Neuronal stem cell (in vitro differentiated cells): ENCODE data around the gene TAOK1.

Experiments used
- DNase-seq: peaks from one replicate; pipeline ENCODE4 v3.0.0-alpha.2; 2013; ENCODE audit warnings: low spot score
- H2AFZ ChIP-seq: one replicate; pipeline ENCODE4 v1.6.1; 2013; ENCODE audit warnings: mild to moderate bottlenecking, low read length, inconsistent platforms
- H2AK5ac ChIP-seq: 2 replicates; pipeline ENCODE4 v1.6.1; 2013; ENCODE audit warnings: low read depth, mild to moderate bottlenecking, inconsistent platforms, low read length, moderate library complexity, mixed read lengths
- H2BK120ac ChIP-seq: 2 replicates; pipeline ENCODE4 v1.6.1; 2013; ENCODE audit warnings: low read depth, mild to moderate bottlenecking, inconsistent platforms, low read length, moderate library complexity, mixed read lengths
- H2BK12ac ChIP-seq: one replicate; pipeline ENCODE4 v1.6.1; 2013; ENCODE audit warnings: low read length, inconsistent platforms
- H2BK15ac ChIP-seq: 2 replicates; pipeline ENCODE4 v1.6.1; 2013; ENCODE audit warnings: mild to moderate bottlenecking, low read length, inconsistent platforms, mixed read lengths
- H2BK5ac ChIP-seq: one replicate; pipeline ENCODE4 v1.6.1; 2013; ENCODE audit warnings: inconsistent platforms, mild to moderate bottlenecking, low read length, moderate library complexity
- H3K14ac ChIP-seq: one replicate; pipeline ENCODE4 v1.6.1; 2013; ENCODE audit warnings: low read length, inconsistent platforms
- H3K18ac ChIP-seq: 2 replicates; pipeline ENCODE4 v1.6.1; 2013; ENCODE audit warnings: low read length, inconsistent platforms
- H3K23ac ChIP-seq: 2 replicates; pipeline ENCODE4 v1.6.1; 2013; ENCODE audit warnings: low read depth, mild to moderate bottlenecking, mixed read lengths, low read length, inconsistent platforms; ENCODE audit not compliant: poor library complexity
- H3K27ac ChIP-seq: replicated peaks from 3 replicates; pipeline ENCODE4 v1.5.1; 2013; ENCODE audit warnings: low read length, inconsistent platforms
- H3K27me3 ChIP-seq, 3 experiments: 2 replicates each; pipeline ENCODE4 v1.6.1; 2013; ENCODE audit warnings: low read length in 3 of 3, mild to moderate bottlenecking in 2 of 3, inconsistent platforms in 1 of 3, low read depth in 1 of 3, mixed read lengths in 1 of 3, moderate library complexity in 1 of 3; ENCODE audit not compliant: control insufficient read depth in 3 of 3, insufficient read depth in 3 of 3
- H3K36me3 ChIP-seq, 2 donors: replicated peaks in 1 of 2; 2 replicates each; pipeline ENCODE4 v1.6.1; 2013; ENCODE audit warnings: low read length in 2 of 2; ENCODE audit not compliant: control insufficient read depth in 2 of 2, insufficient read depth in 2 of 2
- H3K4ac ChIP-seq: 2 replicates; pipeline ENCODE4 v1.6.1; 2013; ENCODE audit warnings: inconsistent platforms, mild to moderate bottlenecking, low read length, moderate library complexity
- H3K4me1 ChIP-seq, 2 donors: 1 replicate in 1 of 2; 2 replicates in 1 of 2; pipeline ENCODE4 v1.6.1; 2013; ENCODE audit warnings: low read length in 2 of 2, low read depth in 1 of 2; ENCODE audit not compliant: control insufficient read depth in 2 of 2, insufficient read depth in 1 of 2
- H3K4me2 ChIP-seq: one replicate; pipeline ENCODE4 v1.6.1; 2013; ENCODE audit warnings: mild to moderate bottlenecking, low read length, inconsistent platforms; ENCODE audit not compliant: insufficient read depth, poor library complexity, severe bottlenecking
- H3K4me3 ChIP-seq, 2 donors: 2 replicates each; pipeline ENCODE4 v1.5.1; 2013; ENCODE audit warnings: low read length in 2 of 2, mild to moderate bottlenecking in 2 of 2, inconsistent platforms in 1 of 2, moderate library complexity in 1 of 2
- H3K79me1 ChIP-seq: one replicate; pipeline ENCODE4 v1.6.1; 2013; ENCODE audit warnings: low read depth, mild to moderate bottlenecking, inconsistent platforms, low read length, moderate library complexity
- H3K9ac ChIP-seq: one replicate; pipeline ENCODE4 v1.6.1; 2013; ENCODE audit warnings: mild to moderate bottlenecking, low read depth, low read length, inconsistent platforms; ENCODE audit not compliant: poor library complexity
- H3K9me3 ChIP-seq, 2 donors: replicated peaks in 1 of 2; 2 replicates each; pipeline versions ENCODE3 to v1.6.1; 2013; ENCODE audit warnings: low read length in 2 of 2, mild to moderate bottlenecking in 2 of 2, inconsistent platforms in 1 of 2, low read depth in 1 of 2, mixed read lengths in 1 of 2, moderate library complexity in 1 of 2; ENCODE audit not compliant: control insufficient read depth in 2 of 2, insufficient read depth in 1 of 2
- H4K8ac ChIP-seq: one replicate; pipeline ENCODE4 v1.6.1; 2013; ENCODE audit warnings: low read depth, mild to moderate bottlenecking, inconsistent platforms, low read length, moderate library complexity
- H4K91ac ChIP-seq: one replicate; pipeline ENCODE4 v1.6.1; 2013; ENCODE audit warnings: low read length, low read depth, mild to moderate bottlenecking, inconsistent platforms; ENCODE audit not compliant: poor library complexity
- WGBS, 2 donors: extraction: QIAGEN DNeasy Blood & Tissue Kit; methylation state at CpG; one replicate each; pipeline ENCODE4 v1.1.7; 2013; ENCODE audit warnings: missing lambda C conversion rate in 2 of 2, mixed read lengths in 1 of 2; ENCODE audit not compliant: insufficient read length in 2 of 2, insufficient replicate concordance in 1 of 2; ENCODE audit errors: extremely low coverage in 2 of 2; 5-methylcytosine and 5-hydroxymethylcytosine counted together

TAOK1 gene

GRCh38 chr17:29524692-29525091 lies 134.5 kb downstream of the TAOK1 start:
- peaks cover 11 to 95% of the 10 kb centered on the region in 2 donors for H3K36me3 ChIP-seq

GRCh38 chr17:29526322-29526721 lies 136.2 kb downstream of the TAOK1 start:
- no peak for DNase-seq
- Histone ChIP-seq H3K23ac (no peak overlapping the region), H3K79me1 (no peaks in the 10 kb centered on the region), H3K18ac (no peak overlapping the region), H4K91ac (no peak overlapping the region), H3K14ac (no peak overlapping the region), H3K4me3 (no peak overlapping the region), H3K4me1 (peaks cover 0 to 2% of the 10 kb centered on the region in 2 donors), H3K27ac (no peak overlapping the region), H3K36me3 (peaks cover 16 to 93% of the 10 kb centered on the region in 2 donors), H2BK5ac (no peak overlapping the region), H2BK120ac (no peak overlapping the region), H4K8ac (no peak overlapping the region), H2AFZ (no peak overlapping the region), H3K4me2 (no peak overlapping the region), H3K9me3 (no peaks in the 10 kb centered on the region), H2BK12ac (no peak overlapping the region), H3K27me3 (no peaks in the 10 kb centered on the region), H2AK5ac (no peak overlapping the region), H2BK15ac (no peak overlapping the region), H3K4ac (no peak overlapping the region), H3K9ac (no peak overlapping the region)
- no CpG with 5 or more reads among the region's 3 CpGs for WGBS, 2 donors

More at GRCh38 chr17:29524692-29525091, 134.5 kb downstream of the TAOK1 start:
- no peak for DNase-seq
- no peaks in the 10 kb centered on the region for H3K79me1 ChIP-seq
- H3K4me3 ChIP-seq: no peak overlapping the region
- no peak overlapping the region for H2BK5ac ChIP-seq
- H4K8ac ChIP-seq: no peak overlapping the region
- no peak overlapping the region for H2BK15ac ChIP-seq
- no CpG with 5 or more reads among the region's 3 CpGs for WGBS, 2 donors
- H3K23ac ChIP-seq: no peak overlapping the region
- H2AFZ ChIP-seq: no peak overlapping the region
- H3K18ac ChIP-seq: no peak overlapping the region
- no peak overlapping the region for H3K4ac ChIP-seq
- no peak overlapping the region for H3K14ac ChIP-seq
- no peak overlapping the region for H2BK12ac ChIP-seq
- H3K4me1 ChIP-seq: peaks cover 0 to 2% of the 10 kb centered on the region in 2 donors
- H3K9ac ChIP-seq: no peak overlapping the region
- no peak overlapping the region for H2BK120ac ChIP-seq
- no peak overlapping the region for H4K91ac ChIP-seq
- H3K9me3 ChIP-seq: no peaks in the 10 kb centered on the region
- no peak overlapping the region for H3K4me2 ChIP-seq
- no peak overlapping the region for H3K27ac ChIP-seq
- no peak overlapping the region for H2AK5ac ChIP-seq
- H3K27me3 ChIP-seq: no peaks in the 10 kb centered on the region

- H2AFZ ChIP-seq: no peak overlapping the region
- H3K4me2 ChIP-seq: no peak overlapping the region
- no peak for DNase-seq
- H2BK12ac ChIP-seq: no peak overlapping the region
- H3K4ac ChIP-seq: no peak overlapping the region
- no peak overlapping the region for H2BK5ac ChIP-seq
- no peak overlapping the region for H3K23ac ChIP-seq
- H2BK15ac ChIP-seq: no peak overlapping the region
- no peak overlapping the region for H4K91ac ChIP-seq
- no peak overlapping the region for H2AK5ac ChIP-seq
- no peak overlapping the region for H4K8ac ChIP-seq
- no peaks in the 10 kb centered on the region for H3K27me3 ChIP-seq
- H3K36me3 ChIP-seq: peaks cover 17 to 83% of the 10 kb centered on the region in 2 donors
- H3K9me3 ChIP-seq: no peaks in the 10 kb centered on the region
- H3K14ac ChIP-seq: no peak overlapping the region
- H3K27ac ChIP-seq: no peak overlapping the region
- H3K9ac ChIP-seq: no peak overlapping the region
- H3K4me1 ChIP-seq: no peaks in the 10 kb centered on the region
- H3K79me1 ChIP-seq: no peaks in the 10 kb centered on the region
- no peak overlapping the region for H3K18ac ChIP-seq
- no peak overlapping the region for H3K4me3 ChIP-seq
- no CpG with 5 or more reads among the region's 8 CpGs for WGBS, 2 donors
- no peak overlapping the region for H2BK120ac ChIP-seq
These were observed 143.8 kb downstream of the TAOK1 start for GRCh38 chr17:29533976-29534375.

- peaks cover 12 to 78% of the 10 kb centered on the region in 2 donors for H3K36me3 ChIP-seq
- no peak overlapping the region for H3K23ac ChIP-seq
- H2AK5ac ChIP-seq: no peak overlapping the region
- whole genome bisulfite sequencing, 2 donors: no CpG with 5 or more reads among the region's 4 CpGs
- H3K79me1 ChIP-seq: no peaks in the 10 kb centered on the region
- H3K4me2 ChIP-seq: no peak overlapping the region
- H2BK12ac ChIP-seq: no peak overlapping the region
- no peak overlapping the region for H3K4me3 ChIP-seq
- H3K4ac ChIP-seq: no peak overlapping the region
- no peak for DNase-seq
- H3K4me1 ChIP-seq: peaks cover 0 to 2% of the 10 kb centered on the region in 2 donors
- H3K27ac ChIP-seq: no peak overlapping the region
- no peak overlapping the region for H3K14ac ChIP-seq
- no peak overlapping the region for H2BK15ac ChIP-seq
- H3K18ac ChIP-seq: no peak overlapping the region
- no peak overlapping the region for H2BK5ac ChIP-seq
- H4K8ac ChIP-seq: no peak overlapping the region
- no peak overlapping the region for H4K91ac ChIP-seq
- no peaks in the 10 kb centered on the region for H3K9me3 ChIP-seq
- no peak overlapping the region for H3K9ac ChIP-seq
- H3K27me3 ChIP-seq: no peaks in the 10 kb centered on the region
- no peak overlapping the region for H2BK120ac ChIP-seq
- H2AFZ ChIP-seq: no peak overlapping the region
These were observed 153.9 kb downstream of the TAOK1 start for GRCh38 chr17:29544066-29544465.
